MM.1S (cell line): ENCODE measurements around the gene LIF.

Experiments used
- EZH2 ChIP-seq: fragments of 300-600 bp; sonication (generic); optimal IDR thresholded peaks from 2 replicates; pipeline ENCODE3; 2017; ENCODE audit warnings: low read depth, mild to moderate bottlenecking, antibody characterized with exemption, low read length, mixed read lengths
- TF ChIP-seq, protein P1 (sequence below): fragments of 300-600 bp; sonication (generic); IDR thresholded peaks from 2 replicates; pipeline ENCODE4 v1.5.1; 2016; ENCODE audit warnings: antibody characterized with exemption, low read length, mixed read lengths

DNA sequence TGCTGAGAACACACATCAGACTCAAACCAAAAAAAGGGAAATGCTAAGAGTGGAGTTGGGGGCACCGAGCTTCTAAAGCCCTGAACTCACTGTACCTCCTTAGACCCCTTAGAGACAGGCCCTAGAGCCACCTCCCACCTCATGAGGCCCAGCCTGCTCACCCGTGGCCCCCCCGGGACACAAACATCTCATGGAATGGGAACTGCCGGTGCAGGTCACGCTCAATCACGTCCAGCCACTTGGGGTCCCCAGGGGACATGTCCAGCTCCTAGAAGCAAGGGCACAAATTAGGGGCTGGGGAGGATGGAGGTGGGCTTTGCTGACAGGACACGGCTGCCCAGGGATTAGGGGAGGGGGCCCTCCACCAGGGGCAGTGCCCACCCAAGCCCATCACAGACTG lies 49.0 kb upstream of the LIF start:
- TF ChIP-seq, protein P1, sequence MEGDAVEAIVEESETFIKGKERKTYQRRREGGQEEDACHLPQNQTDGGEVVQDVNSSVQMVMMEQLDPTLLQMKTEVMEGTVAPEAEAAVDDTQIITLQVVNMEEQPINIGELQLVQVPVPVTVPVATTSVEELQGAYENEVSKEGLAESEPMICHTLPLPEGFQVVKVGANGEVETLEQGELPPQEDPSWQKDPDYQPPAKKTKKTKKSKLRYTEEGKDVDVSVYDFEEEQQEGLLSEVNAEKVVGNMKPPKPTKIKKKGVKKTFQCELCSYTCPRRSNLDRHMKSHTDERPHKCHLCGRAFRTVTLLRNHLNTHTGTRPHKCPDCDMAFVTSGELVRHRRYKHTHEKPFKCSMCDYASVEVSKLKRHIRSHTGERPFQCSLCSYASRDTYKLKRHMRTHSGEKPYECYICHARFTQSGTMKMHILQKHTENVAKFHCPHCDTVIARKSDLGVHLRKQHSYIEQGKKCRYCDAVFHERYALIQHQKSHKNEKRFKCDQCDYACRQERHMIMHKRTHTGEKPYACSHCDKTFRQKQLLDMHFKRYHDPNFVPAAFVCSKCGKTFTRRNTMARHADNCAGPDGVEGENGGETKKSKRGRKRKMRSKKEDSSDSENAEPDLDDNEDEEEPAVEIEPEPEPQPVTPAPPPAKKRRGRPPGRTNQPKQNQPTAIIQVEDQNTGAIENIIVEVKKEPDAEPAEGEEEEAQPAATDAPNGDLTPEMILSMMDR: no peak
- no peak for TF ChIP-seq EZH2
